DMS114 treated with DMSO at 0.1 percent for 48 hours (cell line): ENCODE measurements around the gene SUN1.
"Not testable (repeated sequence)": the region's sequence is repeated elsewhere in the genome, so short reads cannot be mapped to it uniquely, and the experiment has no call there.

ENCODE experiments used
- DNase-seq: peaks from one replicate; lab custom pipeline; 2025; ENCODE audit not compliant: unreplicated experiment; lab: John Stamatoyannopoulos, UW

SUN1 gene

DNA sequence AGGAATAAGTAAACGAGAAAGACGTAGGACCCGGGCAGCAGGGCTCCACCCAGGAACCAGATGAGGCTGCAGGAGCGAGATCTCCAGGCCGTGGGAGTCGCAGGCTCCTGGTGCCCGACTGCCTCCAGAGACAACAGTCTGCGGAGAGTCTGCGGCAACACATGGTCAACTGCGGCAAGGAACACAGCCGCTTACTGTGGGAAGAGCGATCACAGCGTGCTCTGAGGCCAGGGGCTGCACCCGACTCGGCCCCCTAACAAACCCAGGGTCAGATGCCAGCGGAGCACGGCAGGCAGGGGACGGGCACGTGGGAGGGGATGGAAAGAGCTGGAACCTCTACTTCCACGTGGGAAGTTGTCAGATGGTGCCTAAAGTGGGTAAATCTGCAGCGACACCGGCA lies 70.7 kb downstream of the SUN1 start:
- DNase-seq = no peak

DNA sequence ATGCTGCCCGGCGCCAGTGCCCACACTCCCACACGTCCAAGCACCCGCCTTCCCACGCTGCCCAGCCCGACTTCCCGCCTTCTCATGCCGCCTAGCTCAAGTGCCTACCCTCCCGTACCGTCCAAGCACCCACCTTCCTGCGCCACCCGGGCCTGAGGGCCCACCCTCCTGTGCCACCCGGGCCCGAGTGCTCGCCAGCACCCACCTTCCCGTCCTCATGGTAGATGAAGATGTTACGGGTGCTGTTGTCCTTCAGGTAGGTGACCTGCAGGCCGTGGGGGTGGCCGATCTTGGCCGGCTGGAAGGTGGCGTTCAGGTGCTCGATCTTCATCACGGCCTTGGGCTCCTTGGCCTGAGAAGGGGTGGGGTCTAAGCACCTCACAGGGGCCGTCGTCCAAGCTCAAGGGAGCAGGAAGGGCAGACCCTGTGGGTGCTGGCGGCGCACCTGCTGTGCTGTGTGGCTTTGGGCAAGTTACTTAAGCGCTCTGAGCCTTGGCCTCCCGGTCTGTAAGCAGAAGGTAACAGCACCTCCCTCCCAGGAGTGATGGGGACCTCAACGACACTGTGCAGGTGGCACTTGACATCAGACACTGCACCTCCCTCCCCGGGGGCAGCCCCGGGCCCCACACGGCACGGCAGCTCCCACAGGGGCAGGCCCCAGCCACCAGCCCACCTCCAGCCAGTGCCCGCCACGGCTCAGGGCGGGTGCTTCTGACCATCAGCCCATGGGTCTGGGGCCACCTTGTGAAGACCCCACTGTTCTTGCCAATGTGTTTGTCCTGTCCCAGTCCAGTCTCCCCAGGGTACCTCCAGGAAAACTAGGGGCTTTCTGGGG lies 71.9 kb downstream of the SUN1 start:
- no peak for DNase-seq

DNA sequence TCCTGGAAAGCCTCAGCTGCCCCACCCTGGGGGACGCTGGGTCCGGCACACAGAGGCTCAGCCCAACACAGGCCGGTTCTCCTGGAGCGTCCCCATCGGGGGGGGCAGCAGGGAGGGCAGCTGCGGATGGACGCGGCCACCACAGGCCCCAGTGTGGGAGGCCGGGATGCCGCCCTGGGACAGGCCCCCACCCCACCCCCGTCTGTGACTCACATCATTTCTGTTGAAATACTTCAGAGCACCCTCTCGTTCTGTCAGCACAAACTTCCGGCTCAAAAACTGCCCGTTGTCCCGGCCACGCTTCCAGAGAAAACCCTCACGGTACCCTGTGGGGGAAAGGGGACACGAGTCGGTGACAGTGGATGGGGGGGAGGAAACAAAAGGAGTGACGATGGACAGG lies 72.6 kb downstream of the SUN1 start:
- DNase-seq = no peak

DNA sequence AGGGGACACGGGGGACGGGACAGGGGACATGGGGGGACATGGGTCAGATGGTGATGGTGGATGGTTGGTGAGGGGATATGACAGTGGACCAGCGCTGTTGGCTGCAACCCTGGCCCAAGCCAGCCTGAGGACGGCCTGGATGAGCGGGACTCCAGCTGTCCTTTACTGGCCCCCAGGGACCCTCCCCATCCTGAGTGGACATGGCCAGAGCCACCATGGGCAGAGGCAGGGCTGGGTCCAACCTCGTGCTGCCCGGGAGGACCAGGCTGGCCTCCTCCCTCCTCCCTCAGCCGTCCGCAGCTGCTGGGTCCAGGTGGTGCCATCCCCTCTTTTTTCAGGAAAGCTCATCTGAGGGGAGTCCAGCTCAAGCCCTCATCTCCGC lies 74.5 kb downstream of the SUN1 start:
- no peak for DNase-seq

DNA sequence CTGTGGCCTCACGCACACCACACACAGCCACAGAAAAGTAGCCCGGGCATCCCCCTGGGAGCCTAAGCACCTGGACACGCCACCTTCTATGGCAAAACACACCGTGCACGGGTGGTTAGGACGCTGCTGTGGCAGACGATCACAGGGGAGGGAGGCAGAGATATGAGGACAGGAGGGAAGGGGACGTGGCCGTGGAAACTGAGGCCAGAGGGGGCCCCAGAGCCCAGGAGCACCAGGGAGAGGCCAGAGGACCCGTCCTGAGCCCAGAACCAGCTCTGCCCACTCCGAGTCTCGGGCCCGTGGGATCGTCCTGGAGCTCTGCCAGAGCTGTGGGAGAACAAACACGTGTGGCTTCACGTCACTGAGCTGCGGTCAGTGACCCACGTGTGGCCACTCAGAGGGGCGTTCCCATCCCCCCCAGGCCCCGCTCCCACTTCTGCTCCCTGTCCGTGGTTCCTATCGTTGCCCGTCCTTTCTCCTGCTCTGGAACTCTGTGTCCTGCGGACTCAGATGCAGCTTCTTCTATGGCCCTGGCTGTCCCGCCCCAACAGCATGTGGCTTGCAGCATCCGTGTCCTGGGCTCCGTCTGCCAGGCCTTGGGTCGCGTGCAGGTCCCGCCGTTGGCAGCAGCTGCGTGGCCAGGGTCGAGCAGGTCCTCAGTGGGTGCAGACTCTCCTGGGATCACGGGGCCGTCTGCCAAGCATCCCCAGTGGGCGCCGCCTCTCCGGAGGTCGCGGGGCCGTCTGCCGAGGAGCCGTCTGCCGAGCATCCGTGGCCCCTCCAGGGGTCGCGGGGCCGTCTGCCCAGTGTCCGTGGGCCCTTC lies 75.1 kb downstream of the SUN1 start:
- DNase-seq = no peak

DNA sequence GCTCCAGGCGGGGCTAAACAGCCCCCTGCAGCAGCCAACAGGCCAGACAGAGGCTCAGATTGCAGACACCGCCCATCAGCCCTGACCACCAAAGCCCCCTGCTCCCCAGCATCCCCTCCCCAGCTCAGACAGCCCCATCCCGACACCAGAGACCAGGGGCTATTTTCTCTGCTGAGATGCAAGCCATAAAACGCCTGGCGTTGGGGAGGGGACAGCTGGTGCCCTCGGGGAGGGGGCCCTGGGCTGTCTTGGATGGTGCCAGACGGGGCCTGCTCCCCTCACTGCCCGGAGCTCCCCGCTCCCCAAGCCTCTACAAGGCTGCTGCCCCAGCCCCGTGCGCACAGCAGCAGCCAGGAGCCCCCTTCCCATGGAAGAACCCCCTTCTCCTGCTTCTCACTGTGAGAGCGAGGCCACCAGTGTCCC lies 75.9 kb downstream of the SUN1 start:
- no peak for DNase-seq

DNA sequence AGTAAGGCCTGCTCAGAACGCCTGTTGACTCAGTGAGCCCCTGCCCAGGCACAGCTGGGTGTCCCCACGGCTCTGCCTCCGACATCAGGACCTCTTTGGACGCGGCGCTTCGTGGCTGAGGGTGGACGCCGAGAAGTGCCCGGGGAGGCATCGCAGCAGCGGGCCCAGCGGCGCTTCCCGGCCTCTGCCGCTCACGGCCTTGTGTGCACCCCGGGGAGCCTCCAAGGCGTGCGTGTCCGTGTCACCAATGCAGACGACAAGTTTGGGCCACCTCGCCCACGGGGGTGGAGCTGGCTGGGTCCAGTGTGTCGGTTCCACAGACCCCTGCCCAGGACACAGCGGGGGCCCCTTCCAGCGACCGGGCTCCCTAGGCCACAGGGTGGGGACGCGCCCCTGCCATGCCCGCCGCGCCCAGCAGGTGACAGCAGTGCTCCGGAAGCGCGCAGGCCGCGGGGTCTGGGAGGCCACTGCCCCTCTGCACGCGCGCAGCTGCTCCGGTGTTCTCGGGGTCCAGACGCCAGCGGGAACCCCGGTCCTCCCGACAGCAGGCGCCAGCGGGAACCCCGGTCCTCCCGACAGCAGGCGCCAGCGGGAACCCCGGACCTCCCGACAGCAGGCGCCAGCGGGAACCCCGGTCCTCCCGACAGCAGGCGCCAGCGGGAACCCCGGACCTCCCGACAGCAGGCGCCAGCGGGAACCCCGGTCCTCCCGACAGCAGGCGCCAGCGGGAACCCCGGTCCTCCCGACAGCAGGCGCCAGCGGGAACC lies 76.5 kb downstream of the SUN1 start:
- DNase-seq = not testable (repeated sequence)

DNA sequence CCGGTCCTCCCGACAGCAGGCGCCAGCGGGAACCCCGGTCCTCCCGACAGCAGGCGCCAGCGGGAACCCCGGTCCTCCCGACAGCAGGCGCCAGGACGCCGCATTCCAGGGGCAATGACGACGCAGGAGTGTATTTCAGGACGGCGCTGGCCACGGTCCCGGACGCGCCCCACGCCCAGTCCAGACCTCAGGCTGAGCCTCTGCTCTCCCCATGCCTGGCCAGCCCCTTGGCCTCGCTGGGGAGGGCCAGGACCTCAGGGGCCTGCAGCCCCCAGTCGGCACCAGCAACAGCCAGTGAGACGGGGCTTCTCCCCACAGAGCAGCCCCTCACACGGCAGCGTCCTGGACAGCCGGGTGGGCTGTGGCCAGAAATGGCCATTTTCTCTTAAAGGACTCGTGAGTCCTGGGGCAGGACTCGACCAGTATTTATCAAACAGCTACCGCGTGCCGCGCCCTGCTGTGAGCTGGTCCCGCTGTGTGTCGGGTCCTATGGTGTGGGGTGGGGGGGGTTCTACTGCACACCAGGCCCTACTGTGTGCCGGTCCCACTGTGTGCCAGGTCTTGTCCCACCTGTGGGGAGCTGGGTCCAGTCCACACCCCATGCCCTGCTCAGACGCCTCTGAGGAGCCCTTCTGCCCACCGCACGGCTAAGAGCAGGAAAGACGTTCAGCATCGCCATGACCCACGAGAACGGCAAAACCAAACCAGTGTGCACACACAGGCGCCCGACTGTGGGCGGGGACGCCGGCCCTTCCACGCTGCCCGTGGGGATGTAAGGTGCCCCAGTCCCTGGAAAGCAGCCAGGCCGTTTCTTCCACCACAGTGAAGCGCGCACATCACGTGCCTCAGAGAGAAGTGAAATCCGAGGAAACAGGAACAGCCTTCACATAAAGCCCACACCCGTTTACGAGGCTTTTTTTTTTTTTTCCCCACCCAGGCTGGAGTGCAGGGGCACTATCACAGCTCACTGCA lies 77.4 kb downstream of the SUN1 start:
- no peak for DNase-seq

DNA sequence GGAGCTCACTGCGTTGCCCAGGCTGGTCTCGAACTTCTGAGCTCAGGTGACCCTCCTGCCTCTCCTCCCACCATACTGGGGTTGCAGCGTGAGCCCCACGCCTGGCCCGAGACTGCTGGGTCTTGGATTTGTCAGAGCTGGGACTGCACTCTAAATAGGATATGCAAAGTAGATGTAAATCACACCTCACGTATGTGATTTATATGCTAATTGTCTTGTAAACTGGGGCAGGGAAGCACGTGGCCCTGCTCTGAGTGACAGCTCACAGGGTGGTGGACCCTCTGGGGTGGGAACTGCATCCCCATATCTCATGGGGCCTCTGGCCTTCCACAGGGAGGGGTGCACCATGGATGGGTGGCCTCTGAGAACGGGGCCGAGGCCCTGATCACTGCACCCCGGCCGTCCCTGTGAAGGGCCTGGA lies 78.2 kb downstream of the SUN1 start:
- DNase-seq = no peak

DNA sequence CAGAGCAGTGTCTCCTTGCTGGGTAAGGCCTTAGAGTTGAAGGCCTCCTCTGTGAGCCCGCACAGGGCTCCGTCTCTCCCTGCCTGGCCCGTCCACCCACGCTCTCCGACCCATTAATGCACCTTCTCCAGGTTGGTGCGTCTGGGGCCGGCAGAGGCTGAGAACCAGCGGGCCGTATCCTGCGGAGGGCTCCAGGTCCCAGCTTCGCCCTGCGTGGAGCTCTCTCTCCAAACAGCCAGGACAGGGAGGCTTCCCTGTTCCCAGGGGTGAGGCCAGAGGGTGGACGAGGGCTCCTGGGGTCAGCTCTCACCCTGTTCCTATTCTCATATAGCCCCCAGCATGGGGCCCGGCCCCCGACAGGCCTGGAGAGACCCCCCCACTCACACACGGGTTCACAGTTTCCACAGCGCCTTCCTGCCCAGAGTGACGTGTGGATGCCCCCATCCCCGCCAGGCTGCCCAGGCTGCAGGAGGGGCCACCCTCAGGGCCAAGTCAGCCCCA lies 78.7 kb downstream of the SUN1 start:
- DNase-seq = no peak

DNA sequence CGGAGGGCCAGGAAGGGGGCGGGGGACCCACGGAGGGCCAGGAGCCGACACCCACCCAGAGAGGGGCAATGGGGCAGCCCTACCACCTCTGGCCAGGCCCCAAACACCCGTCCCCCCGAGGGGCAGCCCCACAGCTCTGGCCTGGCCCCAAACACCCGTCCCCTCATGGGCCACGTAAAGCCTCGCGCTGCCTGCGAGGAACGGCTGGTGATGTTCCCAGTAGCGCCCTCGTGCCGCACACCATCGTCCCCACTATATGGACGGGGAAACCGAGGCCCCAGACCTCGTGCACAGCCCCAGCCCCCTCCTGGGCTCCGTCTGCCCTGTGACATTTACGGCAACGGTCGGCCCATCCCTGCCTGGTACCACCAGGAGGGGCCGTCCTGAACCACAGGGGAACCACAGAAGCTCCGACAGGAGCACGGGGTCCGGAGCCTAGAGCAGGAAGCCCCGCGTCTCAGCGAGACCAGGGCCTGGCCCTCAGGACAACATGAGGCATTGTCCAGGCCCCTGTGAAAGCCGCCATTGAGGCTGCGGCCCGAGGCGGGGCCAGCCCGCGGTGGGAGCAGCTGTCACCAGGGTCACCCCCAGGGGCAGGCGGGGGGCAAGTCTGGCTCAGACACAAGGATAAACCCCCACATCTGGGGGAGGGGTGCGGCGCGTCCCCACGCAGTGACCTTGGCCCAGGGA lies 79.7 kb downstream of the SUN1 start:
- DNase-seq = no peak

DNA sequence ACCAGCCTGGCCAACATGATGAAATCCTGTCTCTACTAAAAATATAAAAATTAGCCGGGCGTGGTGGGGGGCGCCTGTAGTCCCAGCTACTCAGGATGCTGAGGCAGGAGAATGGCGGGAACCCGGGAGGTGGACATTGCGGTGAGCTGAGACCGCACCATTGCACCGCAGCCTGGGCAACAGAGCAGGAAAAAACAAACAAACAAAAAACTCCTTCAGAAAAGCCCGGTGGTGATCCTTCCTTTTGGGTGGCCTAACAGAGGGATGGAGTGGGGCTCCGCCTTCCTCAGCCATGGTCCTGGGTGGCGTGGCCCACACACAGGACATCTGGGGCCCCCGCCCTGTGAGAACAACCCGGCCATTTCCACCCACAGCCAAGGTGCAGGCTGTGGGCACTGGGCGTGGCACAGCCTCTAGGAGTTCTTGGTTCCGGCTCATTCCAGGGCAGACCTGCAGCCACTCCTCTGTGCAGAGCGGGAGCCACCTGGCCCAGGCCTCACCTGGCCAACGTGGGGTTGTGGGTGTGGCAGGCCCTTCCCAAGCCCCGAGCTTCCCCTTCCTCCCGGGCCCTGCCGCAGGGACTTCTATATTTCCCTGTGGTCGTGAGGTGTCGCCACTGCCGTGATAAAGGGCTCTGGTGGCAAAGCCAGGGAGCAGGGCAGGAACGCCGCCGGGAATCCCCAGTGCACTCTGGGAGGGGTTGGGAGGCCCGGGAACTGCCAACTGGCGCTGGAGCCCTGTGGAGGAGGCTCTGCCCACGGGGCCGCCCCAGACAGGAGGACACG lies 81.7 kb downstream of the SUN1 start:
- no peak for DNase-seq

DNA sequence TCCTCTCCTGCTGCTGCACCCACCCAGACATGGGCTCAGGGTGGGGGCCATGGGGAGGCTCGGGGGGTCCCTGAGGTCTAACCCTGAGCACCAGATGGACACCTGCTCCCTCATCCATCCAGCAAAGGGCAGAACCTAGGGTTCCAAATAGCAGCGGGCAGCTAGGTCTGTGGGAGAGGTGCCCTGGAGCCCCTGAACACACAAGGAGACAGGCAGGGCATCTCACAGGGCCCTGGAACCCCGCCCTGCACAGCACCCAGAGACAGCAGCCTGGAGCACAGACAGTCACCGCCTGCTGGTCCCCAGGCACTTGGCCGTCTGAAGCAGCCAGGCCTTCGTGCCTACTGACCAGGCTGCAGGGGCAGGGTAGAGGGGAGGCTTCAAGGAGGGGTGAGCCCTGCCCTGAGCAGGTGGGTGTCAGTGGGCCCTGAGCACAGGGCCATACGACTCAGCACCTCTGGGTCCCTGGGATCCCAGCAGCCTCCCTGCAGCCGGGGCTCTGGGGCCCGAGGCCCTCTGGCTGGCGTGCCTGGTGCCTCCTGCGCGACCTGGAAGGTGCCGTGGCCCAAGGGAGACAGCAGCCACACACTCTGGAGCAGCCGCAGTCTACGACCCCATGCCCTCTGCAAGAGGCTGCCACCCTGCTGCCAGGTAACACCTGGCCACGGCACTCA lies 82.4 kb downstream of the SUN1 start:
- no peak for DNase-seq

DNA sequence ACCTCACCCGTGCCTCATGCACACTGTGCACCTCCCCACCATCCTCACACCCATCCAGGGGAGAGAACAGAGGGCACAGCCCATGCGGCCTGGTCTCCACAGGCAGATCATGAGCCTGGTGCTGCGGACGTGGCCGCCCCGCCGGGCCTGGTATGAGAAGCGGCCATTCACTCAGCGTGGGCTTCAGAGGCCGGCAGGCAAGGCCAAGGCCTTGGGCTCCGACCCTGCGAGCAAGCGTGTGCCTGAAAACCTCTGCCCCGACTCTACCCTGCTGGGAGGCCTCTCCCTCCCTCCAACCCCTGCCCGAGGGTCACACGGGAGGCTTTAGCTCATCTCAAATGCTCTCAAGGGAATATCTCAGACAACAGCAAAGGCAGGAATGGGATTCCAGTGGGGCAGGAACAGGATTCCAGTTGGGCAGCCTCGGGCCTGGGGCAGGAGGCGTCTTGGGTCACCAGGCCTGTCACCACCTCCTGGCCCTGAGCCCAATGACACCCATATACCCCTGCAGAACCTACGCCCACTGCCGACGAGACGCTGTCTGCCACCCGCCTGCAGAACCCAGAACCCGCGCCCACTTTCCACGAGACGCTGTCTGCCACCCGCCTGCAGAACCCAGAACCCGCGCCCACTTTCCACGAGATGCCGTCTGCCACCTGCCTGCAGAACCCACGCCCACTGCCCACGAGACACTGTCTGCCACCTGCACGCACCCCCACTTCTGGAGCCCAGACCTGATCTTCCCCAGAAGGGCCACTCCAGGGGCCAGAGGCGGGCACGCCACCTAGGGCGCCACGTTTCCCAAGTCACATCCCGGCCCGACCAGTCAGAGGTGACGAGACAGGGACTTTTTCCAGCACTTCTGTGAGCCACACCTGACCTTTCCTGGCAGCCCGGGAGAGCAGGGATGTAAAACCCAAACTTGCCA lies 83.3 kb downstream of the SUN1 start:
- DNase-seq = no peak

DNA sequence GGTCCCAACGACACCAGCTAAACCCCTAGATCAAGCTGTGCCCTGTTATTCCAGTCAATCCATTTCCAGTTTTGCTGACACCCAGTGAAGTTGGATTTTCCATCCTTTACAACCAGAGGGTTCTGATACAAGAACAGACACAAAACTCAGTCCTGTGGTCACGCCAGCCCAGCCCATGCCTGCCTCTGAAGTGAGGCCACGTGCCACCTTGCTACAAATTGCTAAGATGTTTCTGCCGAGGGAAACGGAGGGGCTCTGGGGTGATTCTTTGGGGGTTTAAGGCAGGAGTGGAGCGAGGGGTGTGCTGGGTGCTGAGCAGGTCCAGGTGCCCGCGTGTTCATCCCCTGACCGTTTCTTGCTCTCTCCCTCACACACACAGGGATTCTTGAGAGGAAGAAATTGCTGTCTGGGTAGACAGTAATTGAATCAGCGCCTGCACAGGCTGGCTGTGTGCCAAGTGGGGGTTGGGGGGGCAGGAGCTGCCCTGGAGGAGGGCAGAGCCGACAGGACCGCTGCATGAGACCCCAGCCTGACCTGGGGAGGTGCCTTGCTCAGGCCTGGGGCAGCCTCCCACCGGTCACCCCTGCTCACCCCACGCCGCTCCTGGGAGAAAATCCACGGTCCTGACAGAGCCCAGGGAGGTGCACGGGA lies 84.1 kb downstream of the SUN1 start:
- no peak for DNase-seq

DNA sequence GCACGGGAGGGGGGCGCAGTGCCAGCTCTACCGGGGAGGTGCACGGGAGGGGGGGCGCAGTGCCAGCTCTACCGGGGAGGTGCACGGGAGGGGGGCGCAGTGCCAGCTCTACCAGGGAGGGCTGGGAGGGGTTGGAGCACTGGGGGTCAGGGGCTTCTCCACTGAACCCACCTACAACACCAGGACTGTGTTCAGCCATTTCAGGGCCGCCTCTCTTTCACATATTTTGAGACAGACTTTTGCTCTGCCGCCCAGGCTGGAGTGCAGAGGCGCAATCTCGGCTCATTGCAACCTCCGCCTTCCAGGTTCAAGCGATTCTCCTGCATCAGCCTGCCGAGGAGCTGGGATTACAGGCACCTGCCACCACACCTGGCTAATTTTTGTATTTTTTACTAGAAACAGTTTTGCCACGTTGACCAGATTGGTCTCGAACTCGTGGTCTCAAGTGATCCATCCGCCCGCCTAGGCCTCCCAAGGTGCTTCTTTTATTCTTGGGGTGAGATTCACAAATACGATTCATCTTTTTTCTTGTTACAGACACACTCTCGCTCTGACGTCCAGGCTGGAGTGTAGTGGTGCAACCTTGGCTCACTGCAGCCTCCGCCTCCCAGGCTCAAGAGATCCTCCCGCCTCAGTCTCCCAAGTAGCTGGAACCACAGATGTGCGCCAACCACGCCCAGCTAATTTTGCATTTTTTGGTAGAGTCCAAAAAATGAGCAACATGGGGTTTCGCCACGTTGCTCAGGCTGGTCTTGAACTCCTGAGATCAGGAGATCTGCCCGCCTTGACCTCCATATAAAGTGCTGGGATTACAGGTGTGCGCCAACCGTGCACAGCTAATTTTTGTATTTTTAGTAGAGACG lies 85.2 kb downstream of the SUN1 start:
- DNase-seq = no peak
